ENCODE measurements around the gene JAK1.

Gene JAK1

DNA sequence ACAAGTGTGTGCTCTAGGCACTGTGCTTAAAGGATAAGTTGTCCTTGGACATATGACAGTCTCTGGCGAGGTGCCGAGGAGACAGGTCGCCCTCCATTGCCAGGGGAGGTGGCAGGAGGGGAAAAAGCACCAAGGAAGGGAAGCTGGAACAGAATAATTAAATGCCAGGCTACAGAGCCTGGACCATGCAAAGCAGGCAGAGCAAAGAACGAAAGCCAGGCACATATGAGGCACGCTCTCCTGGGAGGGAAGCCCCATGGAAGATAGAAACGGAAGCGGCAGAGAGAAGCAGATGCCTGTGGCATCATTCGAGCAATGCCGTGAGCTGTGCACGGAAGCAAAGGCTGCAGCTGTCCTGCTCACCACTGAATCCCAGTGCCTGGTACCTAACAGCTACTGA is 91.2 kb downstream of the JAK1 start:
- no peaks in the 10 kb centered on the region for H3K9me3 ChIP-seq (ENCODE audit: control insufficient read depth, insufficient read depth, low read depth, low read length)
- H3K4me3 ChIP-seq (ENCODE audit: low read depth, low read length): no peak overlapping the region
- H3K9ac ChIP-seq (ENCODE audit: low read length): no peak overlapping the region
- H3K27ac ChIP-seq (ENCODE audit: low read depth, low read length): no peak overlapping the region
- 0 out of 2 replicates have a peak, but pooled peaks cover 6% of the 10 kb centered on the region for H3K4me1 ChIP-seq (ENCODE audit: control insufficient read depth, insufficient read depth, low read length)
- H3K27me3 ChIP-seq (ENCODE audit: control insufficient read depth, insufficient read depth, low read length): no peaks in the 10 kb centered on the region
- peaks cover 18% of the 10 kb centered on the region for H3K36me3 ChIP-seq (ENCODE audit: control insufficient read depth, insufficient read depth, low read length)

DNA sequence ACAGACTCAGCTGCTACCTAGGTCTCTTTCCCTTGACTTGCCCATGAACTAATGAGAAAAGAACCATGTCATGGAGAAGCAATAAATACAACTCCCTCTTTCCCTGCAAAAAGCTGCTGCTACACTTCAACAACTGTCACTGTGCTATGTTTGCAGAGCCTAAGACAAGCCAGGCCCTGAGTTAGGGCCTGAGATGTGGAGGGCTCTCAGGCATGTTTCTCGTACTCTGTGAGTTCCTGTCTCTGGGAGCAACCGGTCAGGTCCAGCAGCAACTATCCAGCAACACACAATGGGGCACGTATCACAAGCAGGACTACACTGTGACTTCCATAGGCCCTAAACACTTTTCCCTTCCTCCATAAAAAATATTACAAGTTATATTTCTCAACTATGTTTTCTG is 91.7 kb downstream of the JAK1 start:
- H3K27me3 ChIP-seq (ENCODE audit: control insufficient read depth, insufficient read depth, low read length): no peaks in the 10 kb centered on the region
- H3K36me3 ChIP-seq (ENCODE audit: control insufficient read depth, insufficient read depth, low read length): peaks cover 18% of the 10 kb centered on the region
- no peaks in the 10 kb centered on the region for H3K9me3 ChIP-seq (ENCODE audit: control insufficient read depth, insufficient read depth, low read depth, low read length)
- 0 out of 2 replicates have a peak, but pooled peaks cover 6% of the 10 kb centered on the region for H3K4me1 ChIP-seq (ENCODE audit: control insufficient read depth, insufficient read depth, low read length)
- no peak overlapping the region for H3K27ac ChIP-seq (ENCODE audit: low read depth, low read length)
- H3K4me3 ChIP-seq (ENCODE audit: low read depth, low read length): no peak overlapping the region
- H3K9ac ChIP-seq (ENCODE audit: low read length): no peak overlapping the region

DNA sequence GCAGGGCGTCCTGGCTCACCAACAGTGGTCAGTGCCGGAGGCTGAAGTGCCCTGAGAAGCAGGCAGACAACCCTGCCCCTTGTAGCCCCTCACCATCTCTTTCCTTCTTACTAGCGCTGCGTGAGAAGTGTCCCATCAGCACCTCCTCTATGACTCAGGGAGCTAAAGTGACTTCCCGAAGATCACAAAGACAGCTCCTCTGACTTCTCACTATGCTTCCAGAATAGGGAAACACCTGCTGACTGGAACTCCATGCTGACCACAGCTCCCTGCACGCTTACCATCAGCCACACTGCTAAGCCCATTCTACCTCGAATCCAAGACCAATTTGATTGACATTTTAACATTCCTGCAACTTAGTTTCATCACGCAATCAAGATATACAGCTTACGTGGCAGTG is 92.8 kb downstream of the JAK1 start:
- H3K9ac ChIP-seq (ENCODE audit: low read length): no peak overlapping the region
- no peak overlapping the region for H3K27ac ChIP-seq (ENCODE audit: low read depth, low read length)
- H3K27me3 ChIP-seq (ENCODE audit: control insufficient read depth, insufficient read depth, low read length): no peaks in the 10 kb centered on the region
- no peak overlapping the region for H3K4me3 ChIP-seq (ENCODE audit: low read depth, low read length)
- no peaks in the 10 kb centered on the region for H3K9me3 ChIP-seq (ENCODE audit: control insufficient read depth, insufficient read depth, low read depth, low read length)
- 0 out of 2 replicates have a peak, but pooled peaks cover 6% of the 10 kb centered on the region for H3K4me1 ChIP-seq (ENCODE audit: control insufficient read depth, insufficient read depth, low read length)
- peaks cover 18% of the 10 kb centered on the region; the same call in 1 of the 2 replicates for H3K36me3 ChIP-seq (ENCODE audit: control insufficient read depth, insufficient read depth, low read length)

DNA sequence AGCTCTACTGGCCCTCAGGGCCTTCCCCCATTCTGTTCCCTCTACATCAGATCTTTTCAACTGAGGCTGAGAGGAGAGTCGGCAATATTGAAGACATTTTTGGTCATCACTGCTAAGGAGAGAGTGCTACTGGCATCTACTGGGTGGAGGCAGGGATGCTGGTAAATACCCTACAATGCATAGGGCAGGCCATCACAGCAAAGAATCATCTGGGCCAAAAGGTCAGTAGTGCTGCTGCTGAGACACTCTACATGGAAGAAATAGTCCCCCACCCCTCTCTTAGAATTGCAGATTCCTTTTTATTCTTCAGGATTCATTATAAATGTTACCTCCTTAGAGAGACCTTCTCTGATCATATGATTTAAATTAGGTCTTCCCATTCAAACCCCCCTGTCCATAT is 94.3 kb downstream of the JAK1 start:
- Histone ChIP-seq H3K4me3 (ENCODE audit: low read depth, low read length) (no peak overlapping the region), H3K9ac (ENCODE audit: low read length) (no peak overlapping the region), H3K27ac (ENCODE audit: low read depth, low read length) (no peak overlapping the region), H3K27me3 (ENCODE audit: control insufficient read depth, insufficient read depth, low read length) (no peaks in the 10 kb centered on the region), H3K9me3 (ENCODE audit: control insufficient read depth, insufficient read depth, low read depth, low read length) (no peaks in the 10 kb centered on the region), H3K4me1 (ENCODE audit: control insufficient read depth, insufficient read depth, low read length) (no peaks in the 10 kb centered on the region), H3K36me3 (ENCODE audit: control insufficient read depth, insufficient read depth, low read length) (peaks cover 20% of the 10 kb centered on the region)

DNA sequence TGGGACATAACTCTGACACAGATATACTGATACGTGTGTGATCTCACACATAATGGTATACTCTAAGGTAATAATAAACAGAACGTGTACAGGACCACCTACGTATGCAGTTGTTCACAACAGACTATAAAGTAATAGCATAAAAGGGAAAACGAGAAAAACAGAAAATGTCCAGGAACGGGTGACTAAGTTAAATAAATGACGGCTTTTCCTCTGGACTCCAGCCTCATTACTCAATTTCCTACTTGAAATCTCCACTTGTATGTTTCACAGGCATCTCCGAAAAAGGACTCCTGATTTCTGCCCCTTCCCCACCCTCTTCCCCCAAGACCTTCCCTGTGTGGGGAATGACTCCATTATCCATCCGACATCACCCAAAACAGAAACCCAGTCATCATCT is 95.1 kb downstream of the JAK1 start:
- Histone ChIP-seq H3K36me3 (ENCODE audit: control insufficient read depth, insufficient read depth, low read length) (peaks cover 25% of the 10 kb centered on the region), H3K9me3 (ENCODE audit: control insufficient read depth, insufficient read depth, low read depth, low read length) (no peaks in the 10 kb centered on the region), H3K27me3 (ENCODE audit: control insufficient read depth, insufficient read depth, low read length) (no peaks in the 10 kb centered on the region), H3K4me3 (ENCODE audit: low read depth, low read length) (no peak overlapping the region), H3K4me1 (ENCODE audit: control insufficient read depth, insufficient read depth, low read length) (no peaks in the 10 kb centered on the region), H3K9ac (ENCODE audit: low read length) (no peak overlapping the region), H3K27ac (ENCODE audit: low read depth, low read length) (no peak overlapping the region)

DNA sequence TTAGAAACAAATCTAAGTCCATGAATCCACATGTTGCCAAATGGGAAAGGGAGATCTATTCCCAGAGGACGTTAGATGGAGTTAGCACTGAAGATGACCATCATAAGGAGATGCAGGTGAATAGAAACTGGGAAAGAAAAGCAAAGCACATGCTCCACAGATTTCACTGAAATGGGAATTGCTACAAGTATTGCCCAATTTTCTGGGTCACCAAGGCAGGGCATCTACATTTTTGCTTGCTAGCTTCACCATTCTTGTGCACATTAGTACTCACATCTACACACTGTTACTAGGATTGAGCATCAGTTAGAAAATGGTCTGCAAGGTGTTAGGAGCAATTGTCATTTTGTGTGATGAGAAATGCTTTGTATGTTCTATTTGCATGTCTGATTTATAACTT is 99.1 kb downstream of the JAK1 start:
- Histone ChIP-seq H3K36me3 (ENCODE audit: control insufficient read depth, insufficient read depth, low read length) (peaks cover 11% of the 10 kb centered on the region), H3K4me1 (ENCODE audit: control insufficient read depth, insufficient read depth, low read length) (no peaks in the 10 kb centered on the region), H3K9me3 (ENCODE audit: control insufficient read depth, insufficient read depth, low read depth, low read length) (no peaks in the 10 kb centered on the region), H3K4me3 (ENCODE audit: low read depth, low read length) (no peak overlapping the region), H3K9ac (ENCODE audit: low read length) (no peak overlapping the region), H3K27ac (ENCODE audit: low read depth, low read length) (no peak overlapping the region), H3K27me3 (ENCODE audit: control insufficient read depth, insufficient read depth, low read length) (no peaks in the 10 kb centered on the region)

DNA sequence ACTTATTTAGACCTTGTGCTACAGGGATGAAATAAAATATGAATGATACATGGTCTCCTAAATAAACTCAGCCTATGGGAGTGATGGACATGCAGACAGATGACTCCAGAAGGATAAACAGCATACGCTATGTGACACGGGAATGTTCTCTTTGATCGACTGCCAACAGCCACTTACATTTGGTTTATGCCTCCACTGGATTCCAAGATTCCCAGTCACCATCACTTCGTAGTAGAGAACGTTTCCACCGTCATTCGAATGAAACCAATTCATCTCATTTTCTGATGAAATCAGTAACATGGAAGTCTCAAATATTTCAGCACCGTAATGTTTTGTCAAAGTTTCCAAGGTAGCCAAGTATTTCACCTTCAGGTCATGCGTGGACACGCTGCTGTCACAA is 99.7 kb downstream of the JAK1 start:
- no peak overlapping the region for H3K9ac ChIP-seq (ENCODE audit: low read length)
- H3K27me3 ChIP-seq (ENCODE audit: control insufficient read depth, insufficient read depth, low read length): no peaks in the 10 kb centered on the region
- H3K4me3 ChIP-seq (ENCODE audit: low read depth, low read length): no peak overlapping the region
- H3K9me3 ChIP-seq (ENCODE audit: control insufficient read depth, insufficient read depth, low read depth, low read length): no peaks in the 10 kb centered on the region
- peaks cover 11% of the 10 kb centered on the region for H3K36me3 ChIP-seq (ENCODE audit: control insufficient read depth, insufficient read depth, low read length)
- peaks cover 3% of the 10 kb centered on the region; the same call in 1 of the 2 replicates for H3K4me1 ChIP-seq (ENCODE audit: control insufficient read depth, insufficient read depth, low read length)
- H3K27ac ChIP-seq (ENCODE audit: low read depth, low read length): no peak overlapping the region

DNA sequence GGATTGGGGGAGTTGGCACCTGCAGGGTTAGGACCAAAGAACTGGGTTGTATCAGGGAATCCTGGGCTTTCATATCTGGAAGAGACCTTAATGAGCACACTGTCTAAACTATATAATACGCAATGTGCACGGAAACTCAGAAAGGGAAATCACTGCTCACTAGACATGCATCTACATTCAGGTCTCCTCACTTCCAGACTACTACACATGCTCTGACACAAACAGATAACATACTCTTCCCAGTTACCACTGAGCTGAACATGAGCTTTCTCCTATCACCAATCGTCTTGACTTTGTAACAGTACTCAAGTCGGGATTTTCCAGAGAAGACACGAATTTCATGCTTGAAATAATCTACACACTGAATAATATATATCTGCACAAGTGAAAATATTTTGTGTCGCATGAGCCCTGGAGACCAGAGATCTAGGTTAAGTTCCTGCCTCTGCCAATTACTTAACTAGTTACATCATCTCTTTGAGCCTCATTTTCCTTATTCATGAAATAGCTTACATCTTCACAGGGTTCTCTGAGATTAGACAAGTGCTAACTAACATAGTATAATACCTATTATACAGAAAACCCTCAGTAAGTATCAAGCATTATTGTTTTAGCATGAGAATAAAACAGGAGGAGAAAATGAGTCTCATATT is 101.1 kb downstream of the JAK1 start:
- H3K27me3 ChIP-seq (ENCODE audit: control insufficient read depth, insufficient read depth, low read length): no peaks in the 10 kb centered on the region
- H3K4me3 ChIP-seq (ENCODE audit: low read depth, low read length): no peak overlapping the region
- H3K36me3 ChIP-seq (ENCODE audit: control insufficient read depth, insufficient read depth, low read length): peaks cover 11% of the 10 kb centered on the region
- H3K9me3 ChIP-seq (ENCODE audit: control insufficient read depth, insufficient read depth, low read depth, low read length): no peaks in the 10 kb centered on the region
- H3K27ac ChIP-seq (ENCODE audit: low read depth, low read length): no peak overlapping the region
- H3K9ac ChIP-seq (ENCODE audit: low read length): no peak overlapping the region
- peaks cover 9% of the 10 kb centered on the region; the same call in 1 of the 2 replicates for H3K4me1 ChIP-seq (ENCODE audit: control insufficient read depth, insufficient read depth, low read length)

DNA sequence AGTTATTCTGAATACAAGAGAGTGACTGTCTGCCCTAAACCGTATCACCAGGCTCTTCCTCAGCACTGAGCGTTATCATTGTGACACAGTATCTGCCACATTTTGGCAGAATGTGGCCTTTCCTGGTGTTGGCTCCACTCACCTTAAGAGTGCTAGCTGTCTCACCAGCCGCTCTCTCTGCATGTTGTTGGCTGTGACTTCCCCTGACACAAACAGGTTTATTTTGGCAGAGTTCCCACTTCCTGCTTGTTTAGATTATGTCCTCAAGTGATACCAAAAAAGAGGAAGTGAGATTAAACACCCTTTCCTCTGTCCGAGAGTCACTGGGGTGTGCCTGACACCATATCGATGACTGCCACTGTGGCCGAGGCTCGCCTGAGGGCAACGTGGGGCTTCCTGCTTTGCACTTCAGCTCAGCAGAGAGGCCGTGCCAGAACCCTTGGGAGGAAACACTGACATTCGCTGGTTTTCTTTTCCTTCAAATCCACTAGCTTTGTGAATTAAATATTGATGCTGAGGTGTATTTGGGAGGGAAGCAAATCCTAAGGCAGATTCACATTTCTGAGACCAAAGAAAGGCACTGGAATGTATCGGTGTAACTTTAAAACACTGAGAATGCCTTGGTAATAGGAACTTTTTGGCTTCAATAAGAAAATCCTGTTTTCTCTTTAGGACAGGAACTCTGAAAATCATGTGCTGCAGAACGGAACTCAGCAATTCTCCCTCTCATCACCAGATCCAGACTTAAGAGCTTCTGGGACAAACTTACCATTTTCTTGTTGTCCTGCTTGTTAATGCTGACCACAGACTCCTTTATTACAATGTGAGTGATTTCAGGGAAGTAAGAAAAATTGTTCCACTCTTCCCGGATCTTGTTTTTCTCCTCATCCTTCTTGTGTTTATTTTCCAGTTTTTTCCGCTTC is 102.1 kb downstream of the JAK1 start:
- H3K36me3 ChIP-seq (ENCODE audit: control insufficient read depth, insufficient read depth, low read length): peaks cover 17% of the 10 kb centered on the region
- H3K27ac ChIP-seq (ENCODE audit: low read depth, low read length): no peak overlapping the region
- no peaks in the 10 kb centered on the region for H3K9me3 ChIP-seq (ENCODE audit: control insufficient read depth, insufficient read depth, low read depth, low read length)
- H3K4me3 ChIP-seq (ENCODE audit: low read depth, low read length): no peak overlapping the region
- peaks cover 9% of the 10 kb centered on the region; the same call in 1 of the 2 replicates for H3K4me1 ChIP-seq (ENCODE audit: control insufficient read depth, insufficient read depth, low read length)
- H3K9ac ChIP-seq (ENCODE audit: low read length): no peak overlapping the region
- no peaks in the 10 kb centered on the region for H3K27me3 ChIP-seq (ENCODE audit: control insufficient read depth, insufficient read depth, low read length)

DNA sequence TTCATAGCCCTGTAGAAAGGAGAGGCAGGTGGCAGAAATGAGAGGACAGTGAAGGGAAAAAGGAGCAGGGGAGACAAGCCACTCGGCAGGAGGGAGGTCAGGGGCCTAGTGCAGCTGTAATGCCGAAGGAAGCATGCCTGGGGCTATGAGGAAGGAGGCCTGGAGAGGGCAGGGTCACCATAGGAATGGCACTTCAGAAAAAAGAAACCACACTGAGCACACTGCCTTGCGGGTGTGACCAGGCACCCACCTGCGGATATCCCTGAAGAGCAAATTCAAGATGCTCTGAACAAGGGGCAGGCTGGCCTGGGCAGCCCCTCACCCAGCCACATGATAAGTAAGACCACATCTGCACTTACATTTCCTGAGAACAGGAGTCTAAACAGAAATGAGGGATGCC is 104.7 kb downstream of the JAK1 start:
- H3K4me3 ChIP-seq (ENCODE audit: low read depth, low read length): no peak overlapping the region
- H3K27ac ChIP-seq (ENCODE audit: low read depth, low read length): no peak overlapping the region
- H3K27me3 ChIP-seq (ENCODE audit: control insufficient read depth, insufficient read depth, low read length): no peaks in the 10 kb centered on the region
- peaks cover 32% of the 10 kb centered on the region for H3K36me3 ChIP-seq (ENCODE audit: control insufficient read depth, insufficient read depth, low read length)
- H3K9me3 ChIP-seq (ENCODE audit: control insufficient read depth, insufficient read depth, low read depth, low read length): no peaks in the 10 kb centered on the region
- no peak overlapping the region for H3K9ac ChIP-seq (ENCODE audit: low read length)
- peaks cover 9% of the 10 kb centered on the region; the same call in 1 of the 2 replicates for H3K4me1 ChIP-seq (ENCODE audit: control insufficient read depth, insufficient read depth, low read length)

DNA sequence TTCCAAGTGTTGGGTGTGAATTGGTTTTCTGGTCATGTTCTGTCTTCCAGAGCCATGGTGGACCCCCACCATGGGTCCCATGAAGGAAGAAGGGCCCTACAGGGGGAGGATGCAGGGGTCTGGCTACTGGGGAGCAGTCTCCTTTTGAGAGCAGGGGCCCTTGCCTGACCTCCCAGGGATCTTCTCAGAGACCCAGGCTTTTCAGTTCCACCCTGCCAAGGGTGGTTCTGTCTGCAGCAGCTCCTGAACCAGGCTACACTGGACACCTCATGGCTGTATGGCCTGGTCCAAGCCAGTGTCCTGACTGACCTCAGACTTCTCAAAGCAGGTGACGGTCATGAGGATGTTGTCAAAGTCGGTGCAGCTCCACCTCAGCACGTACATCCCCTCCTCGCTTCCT is 109.0 kb downstream of the JAK1 start:
- Histone ChIP-seq H3K4me3 (ENCODE audit: low read depth, low read length) (no peak overlapping the region), H3K4me1 (ENCODE audit: control insufficient read depth, insufficient read depth, low read length) (peaks cover 9% of the 10 kb centered on the region; the same call in 1 of the 2 replicates), H3K9ac (ENCODE audit: low read length) (no peak overlapping the region), H3K36me3 (ENCODE audit: control insufficient read depth, insufficient read depth, low read length) (peaks cover 54% of the 10 kb centered on the region), H3K27ac (ENCODE audit: low read depth, low read length) (no peak overlapping the region), H3K9me3 (ENCODE audit: control insufficient read depth, insufficient read depth, low read depth, low read length) (no peaks in the 10 kb centered on the region), H3K27me3 (ENCODE audit: control insufficient read depth, insufficient read depth, low read length) (no peaks in the 10 kb centered on the region)

Data from HUES6 (cell line).